AML-193 (cell line): ENCODE measurements around the gene MYO9B.
A peak's percentile ranks its signal among the peaks of the same experiment; 100 is the strongest.

Source experiments
- DNase-seq, 2 experiments: peaks; one replicate each; lab custom pipeline; 2025; lab: John Stamatoyannopoulos, UW

The MYO9B gene

GRCh38 chr19:17243830-17244617 is 168.4 kb downstream of the MYO9B start:
- DNase-seq, result peak in 1 of 2 experiments; percentile 28

GRCh38 chr19:17244618-17245534 is 169.3 kb downstream of the MYO9B start:
- no peak for DNase-seq

- no peak for DNase-seq
Measured at GRCh38 chr19:17245535-17245984, 170.0 kb downstream of the MYO9B start, which contains the start of gene NR2F6. Gene NR2F6 (minus strand): TSS chr19:17245919. CDS start chr19:17245220, 699 bp downstream.

- DNase-seq, result no peak
Measured at GRCh38 chr19:17246681-17247425, 171.3 kb downstream of the MYO9B start.

GRCh38 chr19:17248011-17248776 is 172.6 kb downstream of the MYO9B start:
- no peak for DNase-seq

GRCh38 chr19:17249887-17250548 is 174.4 kb downstream of the MYO9B start:
- no peak for DNase-seq

- no peak for DNase-seq
Measured at GRCh38 chr19:17254636-17255035, 179.1 kb downstream of the MYO9B start.

GRCh38 chr19:17255150-17255621 is 179.6 kb downstream of the MYO9B start:
- DNase-seq, result no peak

- DNase-seq, result no peak
Measured at GRCh38 chr19:17256130-17256529, 180.6 kb downstream of the MYO9B start.

- no peak for DNase-seq
Measured at GRCh38 chr19:17259118-17259780, 183.7 kb downstream of the MYO9B start.

- no peak for DNase-seq
Measured at GRCh38 chr19:17259934-17260333, 184.4 kb downstream of the MYO9B start.

- DNase-seq, result peak; percentile 81 to 82
Measured at GRCh38 chr19:17260842-17261325, 185.3 kb downstream of the MYO9B start.

GRCh38 chr19:17262557-17262956 is 187.0 kb downstream of the MYO9B start:
- no peak for DNase-seq
